GM21526 (cell line): Measurements from ENCODE around the gene MCF2L2.
"Not testable (repeated sequence)": the region's sequence is repeated elsewhere in the genome, so short reads cannot be mapped to it uniquely, and the experiment has no call there.

Experiments
- ATAC-seq: cut with Tn5 transposase; IDR thresholded peaks from one replicate; pipeline ENCODE4 v1.9.1; 2021; ENCODE audit warnings: moderate library complexity; ENCODE audit not compliant: unreplicated experiment, low FRiP score

Gene MCF2L2

DNA sequence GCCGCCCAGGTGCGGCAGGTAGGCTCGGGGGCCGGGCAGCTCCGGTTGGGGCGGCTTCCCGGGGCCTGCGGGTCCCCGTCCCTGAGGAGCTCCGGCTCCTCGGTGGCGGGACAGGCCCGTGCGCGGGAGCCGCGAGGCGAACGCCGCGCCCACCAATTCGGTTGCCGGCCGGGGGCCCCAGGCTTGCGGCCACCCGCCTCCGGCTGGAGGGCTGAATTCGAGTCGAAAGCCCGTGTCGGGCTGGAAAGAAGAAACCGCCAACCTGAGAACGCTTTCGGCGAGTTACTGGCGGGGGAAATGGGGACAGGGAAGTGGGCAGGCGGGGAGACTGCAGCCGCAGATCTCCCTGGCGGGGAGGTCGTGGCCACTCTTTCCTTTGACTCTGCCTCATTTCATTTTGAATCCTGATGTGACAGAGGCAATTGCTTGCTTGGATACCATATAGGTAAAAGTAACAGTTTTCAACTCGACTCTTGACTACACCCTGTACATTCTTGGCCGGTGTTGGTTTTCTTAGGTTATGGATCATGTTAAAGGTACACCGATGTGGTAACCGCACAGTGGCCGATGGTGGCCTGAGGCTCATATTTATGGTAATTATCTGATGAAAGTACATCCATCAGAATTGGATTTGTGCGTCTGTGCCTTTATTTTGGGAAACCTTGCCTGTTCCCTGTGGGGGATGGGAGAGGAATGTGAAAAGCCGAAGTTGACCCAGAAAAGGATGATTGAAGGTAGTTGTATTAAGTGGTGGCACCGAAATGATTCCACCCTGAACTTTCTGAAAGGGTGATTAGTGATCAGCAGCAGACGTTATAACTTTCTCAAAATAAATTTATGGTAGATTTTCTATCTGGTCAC, 173.7 kb downstream of the MCF2L2 start:
- no peak for ATAC-seq

DNA sequence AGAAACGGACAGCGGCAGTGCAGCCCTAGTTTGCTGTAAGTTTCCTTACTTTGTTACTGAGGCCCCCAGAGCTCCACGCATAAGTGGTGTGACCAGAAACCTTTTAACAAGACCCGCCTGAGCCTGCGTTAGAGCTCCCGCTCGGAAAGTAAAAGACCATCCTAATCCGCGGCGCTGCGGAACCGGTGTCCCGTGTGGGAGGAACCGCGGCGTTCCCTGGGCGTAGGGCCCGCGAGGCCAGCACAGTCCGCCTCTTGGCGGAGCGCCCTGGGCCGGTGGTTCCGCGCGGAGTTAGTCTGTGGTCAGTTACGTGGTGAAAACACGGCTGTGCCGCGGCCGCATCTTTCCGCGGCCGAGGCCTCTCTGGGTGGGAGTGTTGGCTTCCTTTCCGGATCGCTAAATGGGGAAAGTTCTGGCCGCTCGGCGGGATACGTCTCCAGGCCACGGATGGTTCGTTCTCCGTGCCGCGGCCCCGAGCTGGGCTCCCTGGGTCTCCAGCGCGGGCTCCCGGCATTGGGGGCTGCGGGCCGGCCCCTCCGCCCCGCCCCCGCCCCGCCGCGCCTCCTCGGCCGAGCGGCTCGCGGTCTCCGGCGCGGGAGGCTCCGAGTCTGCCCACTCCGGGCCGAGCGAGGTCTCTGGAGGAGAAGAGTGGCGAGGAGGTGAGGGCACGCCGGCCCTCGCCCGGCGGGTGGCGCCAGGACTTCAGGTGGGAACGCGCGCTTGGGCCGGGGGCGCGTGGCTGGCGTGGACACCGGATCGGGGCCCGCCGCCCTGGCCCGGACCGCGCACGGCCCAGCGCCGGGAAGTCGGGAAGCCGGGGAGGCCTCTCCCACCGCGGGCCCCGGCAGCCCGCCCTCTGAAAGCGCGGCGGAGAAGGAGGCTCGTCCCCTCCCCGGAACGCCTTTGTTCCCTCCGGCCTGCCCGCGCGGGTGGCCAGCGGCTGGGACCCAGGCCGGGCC, 174.6 kb downstream of the MCF2L2 start:
- no peak for ATAC-seq

DNA sequence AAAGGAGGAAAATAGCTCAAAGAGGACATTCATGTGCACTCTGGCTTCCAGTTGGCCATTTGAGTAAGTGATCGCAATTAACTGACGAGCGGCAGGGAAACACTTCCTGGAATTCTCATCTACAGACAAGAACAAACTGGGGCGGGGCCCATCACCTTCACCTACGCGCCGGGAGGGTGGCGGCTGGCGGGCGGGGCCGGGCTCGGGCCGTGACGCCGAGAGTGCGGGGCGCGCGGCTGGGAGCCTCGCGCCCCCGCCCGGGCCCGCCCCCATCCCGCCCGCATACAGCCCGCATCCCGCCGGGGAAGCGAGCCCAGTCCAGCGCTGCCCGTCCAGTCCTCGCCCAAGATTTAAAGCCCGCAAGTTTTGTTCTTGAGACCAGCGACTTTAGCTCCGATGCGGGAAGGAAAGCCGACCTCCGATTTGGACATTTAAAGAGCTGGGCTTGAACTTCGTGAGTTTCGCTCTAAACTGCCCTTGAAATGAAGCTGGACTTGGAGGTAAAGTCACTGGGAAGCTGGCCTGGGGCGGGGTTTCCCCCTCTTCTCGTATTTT, 175.4 kb downstream of the MCF2L2 start, which contains the start of gene B3GNT5:
Gene B3GNT5 (plus strand): TSS at position 281 of the 555 bp plus-strand sequence. CDS start 16,546 bp downstream, outside the sequence.
- no peak for ATAC-seq

DNA sequence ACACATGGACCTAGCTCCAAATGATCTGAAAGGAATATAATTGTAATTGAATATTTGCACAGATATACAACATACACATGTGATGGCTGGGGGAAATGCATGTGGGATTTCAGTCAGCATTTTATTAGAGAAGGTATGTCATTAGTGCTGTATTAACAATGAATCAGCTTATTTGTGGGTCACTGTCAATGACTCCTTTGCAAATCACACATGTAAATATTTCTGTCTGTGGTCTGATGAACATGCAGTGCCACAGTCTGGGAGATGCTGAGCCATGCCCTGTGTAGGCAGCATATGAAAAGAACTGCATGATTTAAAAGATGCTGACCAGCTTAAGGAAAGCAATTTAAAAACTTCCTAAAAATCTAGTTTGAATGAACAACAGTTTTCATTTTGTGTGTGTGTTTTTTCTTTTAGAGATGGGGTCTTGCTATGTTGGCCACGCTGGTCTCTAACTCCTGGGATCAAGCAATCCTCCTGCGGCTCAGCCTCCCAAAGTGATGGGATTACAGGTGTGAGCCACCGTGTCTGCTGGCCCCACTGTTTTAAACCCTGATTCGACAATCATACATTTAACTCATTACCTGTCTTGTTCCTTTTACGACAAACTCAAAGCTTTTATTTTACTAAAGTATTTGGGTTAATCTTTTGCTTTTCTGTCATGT, 176.2 kb downstream of the MCF2L2 start:
- no peak for ATAC-seq

DNA sequence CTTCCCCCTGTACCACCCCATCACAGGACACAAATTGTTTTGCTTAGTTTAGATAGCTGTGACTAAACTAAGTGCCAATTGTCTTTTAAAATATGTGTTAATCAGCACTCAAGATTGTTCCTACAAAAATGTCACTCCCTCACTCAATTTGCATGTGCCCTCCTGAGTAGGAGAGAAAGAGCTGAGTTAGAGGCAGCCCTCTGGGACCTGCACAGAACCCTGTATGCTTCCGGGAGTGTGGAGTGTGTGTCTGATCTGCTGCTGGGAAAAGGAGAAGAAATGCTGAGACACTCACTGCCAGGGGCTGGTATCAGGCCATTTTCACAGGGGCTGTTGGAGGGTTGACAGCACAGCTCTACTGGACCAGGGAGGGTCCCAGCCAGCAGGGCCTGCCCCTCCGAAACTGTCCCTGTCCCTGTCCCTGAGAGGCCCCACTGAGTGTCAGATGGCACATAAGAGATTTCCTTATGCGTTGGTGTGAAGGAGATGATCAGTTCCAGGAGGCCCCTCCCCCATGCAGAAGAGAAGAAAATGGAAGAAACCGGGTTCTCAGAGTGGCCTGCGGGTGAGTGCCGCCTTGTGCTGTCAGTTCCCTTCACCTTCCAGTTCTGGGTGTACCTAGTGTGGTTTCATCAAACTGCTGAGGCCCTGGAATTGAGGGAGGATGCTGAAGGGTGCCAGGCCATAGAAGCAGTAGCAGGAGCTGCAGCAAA, 179.3 kb downstream of the MCF2L2 start:
- no peak for ATAC-seq

DNA sequence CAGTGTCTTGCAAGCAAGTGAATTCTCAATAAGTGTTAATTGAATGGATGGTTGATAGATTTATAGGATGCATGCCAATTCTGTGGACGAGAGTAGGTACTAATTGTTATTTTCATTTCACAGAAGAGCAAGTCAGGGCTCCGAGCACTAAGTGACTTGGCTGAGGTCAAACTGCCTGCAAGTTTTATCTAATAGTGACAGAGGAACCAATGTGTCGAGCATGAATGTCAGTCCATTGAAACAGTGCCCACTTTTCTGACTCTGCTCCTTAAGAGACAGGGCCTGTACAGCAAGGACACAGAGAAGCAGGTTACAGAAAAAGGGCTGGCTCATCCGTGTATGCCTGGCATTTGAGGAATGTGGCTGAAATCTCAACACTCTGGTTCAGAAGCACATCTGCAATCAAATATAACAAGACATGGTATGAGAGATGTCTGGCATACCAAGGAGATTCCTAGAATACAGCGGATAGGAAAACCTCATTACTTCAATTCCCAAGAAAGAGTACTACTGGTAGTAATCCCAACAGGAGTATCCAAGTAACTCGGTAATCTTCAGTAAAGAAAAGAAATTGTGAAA, 181.3 kb downstream of the MCF2L2 start:
- no peak for ATAC-seq

DNA sequence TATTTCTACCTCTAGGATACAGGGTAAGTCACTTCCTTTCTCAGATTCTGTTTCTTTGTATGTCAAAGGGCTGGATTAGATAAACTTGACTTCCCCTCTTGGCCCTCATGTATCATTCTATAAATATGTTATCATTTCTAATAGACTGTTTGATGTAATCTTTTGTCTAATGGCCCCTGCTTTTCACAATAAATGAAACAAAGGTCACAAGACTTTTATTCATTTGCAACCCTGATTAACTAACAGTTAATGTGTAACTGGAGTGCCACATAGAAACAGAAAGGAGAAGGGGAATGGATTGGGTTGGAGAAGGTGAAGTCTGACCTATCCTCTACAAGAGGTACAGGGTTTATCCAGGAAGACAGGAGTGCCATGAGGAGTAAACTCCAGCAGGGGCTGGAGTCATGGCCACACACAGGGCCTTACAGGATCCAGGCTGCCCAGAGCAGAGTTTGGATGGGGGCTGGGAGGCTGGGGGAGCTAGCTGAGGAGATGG, 183.4 kb downstream of the MCF2L2 start:
- ATAC-seq: no peak

DNA sequence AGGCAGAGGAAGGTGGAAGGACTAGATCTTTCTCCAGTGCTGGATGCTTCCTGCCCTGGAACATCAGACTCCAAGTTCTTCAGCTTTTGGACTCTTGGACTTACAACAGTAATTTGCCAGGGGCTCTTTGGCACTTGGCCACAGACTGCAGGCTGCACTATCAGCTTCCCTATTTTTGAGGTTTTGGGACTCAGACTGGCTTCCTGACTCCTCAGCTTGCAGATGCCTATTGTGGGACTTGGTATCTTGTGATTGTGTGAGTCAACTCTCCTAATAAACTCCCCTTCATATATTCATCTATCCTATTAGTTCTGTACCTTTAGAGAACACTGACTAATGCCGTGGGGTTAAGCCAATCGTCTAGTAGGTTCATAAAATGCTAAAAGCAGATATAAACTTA, 184.2 kb downstream of the MCF2L2 start:
- no peak for ATAC-seq

DNA sequence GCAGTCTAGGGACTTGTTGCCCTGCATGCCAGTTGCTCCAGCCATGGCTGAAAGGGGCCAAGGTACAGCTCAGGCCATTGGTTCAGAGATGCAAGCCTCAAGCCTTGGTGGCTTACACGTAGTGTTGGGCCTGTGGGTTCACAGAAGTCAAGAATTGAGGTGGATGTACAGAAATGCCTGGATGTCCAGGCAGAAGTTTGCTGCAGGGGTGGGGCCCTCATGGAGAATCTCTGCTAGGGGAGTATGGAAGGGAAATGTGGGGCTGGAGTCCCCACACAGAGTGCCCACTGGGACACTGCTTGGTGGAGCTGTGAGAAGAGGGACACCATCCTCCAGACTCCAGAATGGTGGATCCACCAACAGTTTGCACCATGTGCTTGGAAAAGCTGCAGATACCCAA, 186.0 kb downstream of the MCF2L2 start:
- ATAC-seq: no peak

DNA sequence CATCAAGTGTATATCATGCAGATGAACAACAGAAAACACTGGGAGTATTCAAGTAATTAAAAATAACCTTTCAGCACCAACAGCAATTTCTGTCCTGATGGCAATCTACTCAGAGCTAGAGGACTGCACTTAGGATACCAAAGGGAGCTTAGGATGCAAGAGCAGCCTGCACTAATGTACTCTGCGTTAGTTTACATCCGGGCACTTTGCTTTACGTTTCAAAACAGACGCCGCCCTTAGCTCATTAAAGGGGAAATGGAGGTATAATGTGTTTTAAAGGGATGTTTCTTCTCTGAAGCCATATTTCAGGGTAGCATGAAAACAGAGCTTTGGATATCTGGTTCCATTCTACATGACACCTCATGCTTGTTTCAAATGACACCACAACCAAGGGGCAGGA, 189.4 kb downstream of the MCF2L2 start:
- no peak for ATAC-seq

DNA sequence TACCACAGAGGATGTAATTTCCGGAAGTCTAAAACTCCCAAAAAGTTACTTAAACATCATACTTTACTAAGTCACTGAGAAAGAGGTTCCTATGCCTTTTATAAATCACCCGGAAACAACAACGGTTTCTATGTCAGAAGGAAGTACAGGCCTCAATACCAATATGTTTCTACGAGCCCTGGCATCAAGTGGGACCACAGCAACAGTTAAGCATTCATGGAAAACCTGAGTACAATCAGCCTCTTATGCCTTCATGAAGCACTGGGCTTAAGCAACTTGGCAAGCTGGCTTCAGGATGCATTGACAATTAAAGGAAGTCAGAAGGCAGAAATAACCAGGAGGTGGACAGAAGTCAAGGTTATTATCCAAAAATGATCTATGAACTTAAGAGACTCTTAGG, 194.5 kb downstream of the MCF2L2 start:
- ATAC-seq: no peak

DNA sequence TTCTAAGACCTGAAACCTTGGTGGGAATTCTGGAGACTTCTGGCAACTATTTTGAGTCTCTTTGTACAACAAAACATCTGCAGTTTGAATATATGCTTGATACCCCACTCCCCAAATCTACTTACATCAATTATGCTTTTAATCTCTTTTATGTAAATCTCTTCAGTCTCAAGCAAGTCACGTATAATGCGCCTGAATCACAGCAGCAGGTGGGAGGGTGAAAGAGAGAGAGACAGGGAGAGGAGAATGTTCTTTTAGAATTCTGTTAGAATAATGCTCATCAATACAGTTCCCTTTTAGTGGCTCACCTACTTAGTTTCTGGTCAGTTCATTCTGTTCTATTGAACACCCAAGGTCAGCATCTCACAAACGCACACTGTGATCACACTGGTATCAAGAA, 197.6 kb downstream of the MCF2L2 start:
- ATAC-seq: no peak

DNA sequence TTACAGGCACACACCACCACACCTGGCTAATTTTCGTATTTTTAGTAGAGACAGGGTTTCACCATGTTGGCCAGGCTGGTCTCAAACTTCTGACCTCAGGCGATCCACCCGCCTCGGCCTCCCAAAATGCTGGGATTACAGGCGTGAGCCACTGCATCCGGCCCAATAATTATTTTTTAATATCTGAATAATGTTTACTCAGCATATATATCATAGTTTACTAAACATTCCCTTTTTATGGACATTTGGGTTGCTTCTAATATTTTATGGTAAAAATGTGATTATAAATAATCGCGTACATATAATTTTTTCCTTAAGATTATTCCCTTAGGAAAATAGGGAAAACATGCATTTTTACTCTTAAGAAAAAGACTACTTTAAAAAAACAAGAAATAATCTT, 198.2 kb downstream of the MCF2L2 start:
- ATAC-seq: not testable (repeated sequence)

DNA sequence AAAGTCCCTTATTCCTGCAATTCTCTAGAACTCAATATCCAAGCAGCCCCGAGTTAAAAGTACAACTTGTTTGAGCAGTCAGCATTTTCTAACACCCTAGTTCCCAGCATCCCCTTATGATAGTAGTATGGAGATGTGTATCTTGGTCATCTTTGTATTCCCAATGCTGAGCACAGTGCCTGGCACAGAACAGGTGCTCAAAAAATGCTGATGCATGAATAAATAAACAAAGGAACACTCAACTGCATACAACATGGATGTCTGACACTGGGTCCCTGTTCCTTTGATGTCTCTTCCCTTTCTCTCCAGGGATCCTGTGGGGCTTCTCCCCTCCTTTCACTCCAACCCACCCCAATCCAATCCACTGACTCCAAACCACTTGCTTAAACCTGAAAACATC, 199.2 kb downstream of the MCF2L2 start:
- no peak for ATAC-seq

DNA sequence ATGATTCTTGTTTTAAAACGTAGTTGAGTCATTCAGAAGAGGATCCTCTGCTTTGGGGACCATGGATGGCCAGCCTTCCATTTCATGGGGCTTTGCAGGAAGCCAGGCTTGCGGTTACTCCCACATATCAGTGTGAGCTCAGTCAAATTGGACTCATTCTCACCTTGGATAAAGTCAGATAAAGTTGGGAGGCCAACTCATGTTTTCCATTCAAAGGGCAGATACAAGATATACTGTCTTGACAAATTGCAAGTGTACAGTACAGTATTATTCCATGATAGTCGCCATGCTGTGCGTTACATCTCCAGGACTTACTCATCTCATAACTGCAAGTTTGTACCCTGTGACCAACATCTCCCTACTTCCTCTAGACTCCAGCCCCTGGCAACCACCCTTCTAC, 200.8 kb downstream of the MCF2L2 start:
- ATAC-seq: no peak

DNA sequence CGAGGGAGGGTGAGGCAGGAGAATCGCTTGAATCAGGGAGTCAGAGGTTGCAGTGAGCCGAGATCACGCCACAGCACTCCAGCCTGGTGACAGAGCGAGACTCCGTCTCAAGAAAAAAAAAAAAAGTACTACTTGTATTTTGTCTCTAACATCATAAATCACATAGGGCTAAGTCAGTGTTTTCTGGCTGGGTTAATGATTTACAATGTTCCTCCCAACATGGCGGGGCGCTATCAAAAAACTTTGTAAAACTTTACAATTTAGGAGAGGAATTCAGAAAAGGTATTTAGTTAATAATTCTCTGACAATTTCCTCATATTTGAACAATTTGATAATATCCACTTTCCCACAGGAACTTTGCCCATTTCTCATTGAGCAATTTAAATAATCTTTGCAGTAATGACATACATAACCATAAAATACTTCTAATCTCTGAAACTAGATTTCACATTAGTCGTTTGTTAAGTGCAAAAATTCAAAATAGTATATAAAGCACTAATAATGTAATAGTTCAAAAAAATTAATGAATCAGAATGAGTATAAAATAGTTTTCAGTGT, 202.0 kb downstream of the MCF2L2 start:
- no peak for ATAC-seq

DNA sequence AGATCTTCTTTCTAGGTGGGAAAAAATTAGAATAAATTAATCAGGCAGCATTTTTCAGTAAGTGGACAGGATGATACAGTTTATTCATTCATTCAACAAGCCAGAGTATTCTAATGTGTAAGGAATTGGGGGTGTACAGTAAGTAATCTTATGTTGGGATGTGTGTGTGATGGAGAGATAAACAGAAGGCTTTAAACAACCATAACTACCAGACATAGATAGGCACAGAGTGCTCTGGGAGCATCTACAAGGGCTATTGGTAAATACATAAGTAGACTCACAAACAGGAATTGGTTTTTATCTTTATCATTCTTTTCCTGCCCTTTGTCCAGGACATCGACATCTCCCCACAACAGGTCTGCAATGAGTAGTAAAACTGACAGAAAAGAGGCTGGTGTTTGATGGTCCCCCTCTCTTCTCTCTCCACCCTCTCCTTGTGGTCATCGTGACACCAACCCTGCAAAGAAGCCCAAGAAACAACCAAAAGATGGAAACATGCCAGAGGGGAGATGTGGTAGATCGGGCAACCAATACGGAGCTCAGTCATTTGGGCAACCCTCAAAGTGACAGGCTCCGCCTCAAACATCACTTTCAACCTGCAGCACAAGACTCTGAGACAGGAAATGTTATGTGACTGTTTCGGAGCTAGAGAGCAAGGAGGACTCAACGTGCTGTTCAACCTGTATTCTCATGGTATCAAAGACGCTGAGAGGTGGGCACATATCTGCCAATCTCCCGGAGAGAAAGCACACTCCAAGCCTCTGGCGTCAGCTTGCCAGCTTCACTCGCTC, 204.0 kb downstream of the MCF2L2 start:
- ATAC-seq: no peak

DNA sequence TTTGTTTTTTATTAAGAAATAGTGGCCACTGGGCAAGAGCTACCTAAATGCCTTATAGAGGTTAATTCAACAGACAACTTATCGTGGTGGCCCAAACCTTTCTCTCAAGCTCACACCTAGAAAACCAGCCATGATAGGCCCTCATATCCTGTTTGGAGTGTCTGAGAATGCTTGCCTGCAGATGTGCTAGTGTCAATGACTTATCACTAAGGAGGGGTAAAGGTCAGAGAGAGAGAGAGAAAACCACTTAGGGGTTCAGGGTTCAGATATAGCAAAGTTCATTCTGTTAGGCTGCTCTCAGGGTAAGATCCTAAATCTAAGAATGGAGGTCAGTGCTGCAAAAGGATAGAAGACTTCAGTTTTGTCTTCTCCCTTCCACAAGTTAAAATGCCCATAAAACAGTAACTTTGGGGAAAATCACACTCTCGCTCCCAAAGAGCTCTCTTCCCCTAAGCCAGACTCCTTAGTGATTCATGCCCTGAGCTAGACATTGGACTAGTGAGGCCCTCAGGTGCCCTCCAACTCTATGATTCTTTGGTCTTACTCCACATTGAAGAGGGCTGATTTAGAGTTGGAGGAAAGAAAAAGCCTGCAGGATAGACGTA, 205.7 kb downstream of the MCF2L2 start:
- no peak for ATAC-seq
